ENCODE results near the gene USP34. TPM values are rescaled to one million over a fixed set of nuclear protein-coding genes. Genes with fewer than 3 reads are reported as not detected.
A peak's percentile ranks its signal among the peaks of the same experiment; 100 is the strongest.

Gene USP34
- total and polyA plus RNA-seq, 2 experiments from 2014 or later = 42.4 to 94.5 TPM

- peaks cover 23% of the 10 kb centered on the region for H3K4me1 ChIP-seq (ENCODE audit: low read depth)
- TF ChIP-seq CTCF (IDR thresholded peaks at IDR 0.05; ENCODE audit: low read depth, low read length) = no peak
- no peak overlapping the region for H3K4me3 ChIP-seq
- no peaks in the 10 kb centered on the region for H3K27me3 ChIP-seq
- no peak for DNase-seq (ENCODE audit: low read depth in 1 of 2, low spot score in 1 of 2)
- no peaks in the 10 kb centered on the region for H3K36me3 ChIP-seq
- no peaks in the 10 kb centered on the region for H3K9me3 ChIP-seq (ENCODE audit: low read depth)
- H3K27ac ChIP-seq = no peak overlapping the region
These were observed 35.6 kb downstream of the USP34 start for GRCh38 chr2:61435291-61435690.

GRCh38 chr2:61434314-61434713, 36.6 kb downstream of the USP34 start:
- no peak overlapping the region for H3K4me3 ChIP-seq
- no peak for DNase-seq (ENCODE audit: low read depth in 1 of 2, low spot score in 1 of 2)
- TF ChIP-seq CTCF (IDR thresholded peaks at IDR 0.05; ENCODE audit: low read depth, low read length) = no peak
- no peaks in the 10 kb centered on the region for H3K9me3 ChIP-seq (ENCODE audit: low read depth)
- peak overlapping the region; percentile 41 for H3K27ac ChIP-seq
- peaks cover 20% of the 10 kb centered on the region for H3K4me1 ChIP-seq (ENCODE audit: low read depth)
- no peaks in the 10 kb centered on the region for H3K36me3 ChIP-seq
- H3K27me3 ChIP-seq = no peaks in the 10 kb centered on the region

GRCh38 chr2:61433606-61434005, 37.3 kb downstream of the USP34 start:
- Histone ChIP-seq H3K27me3 (no peaks in the 10 kb centered on the region), H3K9me3 (ENCODE audit: low read depth) (no peaks in the 10 kb centered on the region), H3K4me3 (no peak overlapping the region), H3K27ac (peak overlapping the region; percentile 57), H3K4me1 (ENCODE audit: low read depth) (peaks cover 16% of the 10 kb centered on the region), H3K36me3 (no peaks in the 10 kb centered on the region)
- peak in 1 of 2 donors; percentile 28 for DNase-seq (ENCODE audit: low read depth in 1 of 2, low spot score in 1 of 2)
- TF ChIP-seq CTCF (IDR thresholded peaks at IDR 0.05; ENCODE audit: low read depth, low read length) = no peak

GRCh38 chr2:61432990-61433389, 37.9 kb downstream of the USP34 start:
- H3K4me3 ChIP-seq = no peak overlapping the region
- no peaks in the 10 kb centered on the region for H3K36me3 ChIP-seq
- no peaks in the 10 kb centered on the region for H3K9me3 ChIP-seq (ENCODE audit: low read depth)
- no peaks in the 10 kb centered on the region for H3K27me3 ChIP-seq
- TF ChIP-seq CTCF (IDR thresholded peaks at IDR 0.05; ENCODE audit: low read depth, low read length) = no peak
- DNase-seq (ENCODE audit: low read depth in 1 of 2, low spot score in 1 of 2) = no peak
- H3K4me1 ChIP-seq (ENCODE audit: low read depth) = peaks cover 16% of the 10 kb centered on the region
- peak overlapping the region; percentile 57 for H3K27ac ChIP-seq

- no peak for DNase-seq (ENCODE audit: low read depth in 1 of 2, low spot score in 1 of 2)
- H3K9me3 ChIP-seq (ENCODE audit: low read depth) = no peaks in the 10 kb centered on the region
- H3K4me1 ChIP-seq (ENCODE audit: low read depth) = peaks cover 20% of the 10 kb centered on the region
- TF ChIP-seq CTCF (IDR thresholded peaks at IDR 0.05; ENCODE audit: low read depth, low read length) = no peak
- no peaks in the 10 kb centered on the region for H3K27me3 ChIP-seq
- no peak overlapping the region for H3K27ac ChIP-seq
- H3K36me3 ChIP-seq = no peaks in the 10 kb centered on the region
- no peak overlapping the region for H3K4me3 ChIP-seq
These were observed 39.5 kb downstream of the USP34 start for GRCh38 chr2:61431345-61431744.
